HepG2 (cell line): ENCODE measurements around the gene DNAH9. TPM values are rescaled to one million over a fixed set of nuclear protein-coding genes. Genes with fewer than 3 reads are reported as not detected.

Experiments used
- ATAC-seq: fragments of 200-7000 bp; cut with Tn5 transposase; 3 replicates; pipeline ENCODE4 v1.9.1; 2020; ENCODE audit warnings: mild to moderate bottlenecking, moderate library complexity
- BruUV-seq: library from RNA; stranded (reverse); fragments of 400-500 nt; replicated peaks from 2 replicates; lab custom pipeline; 2021; lab: Mats Ljungman, UMichigan
- CTCF ChIA-PET: fragments of 300-600 bp; formaldehyde crosslinking; extraction: SDS; loops from one replicate; lab custom pipeline; 2021; ENCODE audit warnings: low total read pairs, inconsistent platforms, low intra/inter-chr PET ratio; lab: Yijun Ruan, JAX
- POLR2A ChIA-PET: fragments of 350-600 bp; sonication (Branson Sonifier 250); formaldehyde crosslinking; loops from one replicate; lab custom pipeline; 2020; ENCODE audit warnings: antibody characterized with exemption, inconsistent platforms; lab: Yijun Ruan, JAX
- DNase-seq: peaks from one replicate; pipeline ENCODE4 v3.0.0-alpha.2; 2015; ENCODE audit warnings: low spot score
- FAIRE-seq: peaks from 3 replicates; lab custom pipeline; 2011; peaks lifted over from hg19 to GRCh38; lab: Jason Lieb, UNC
- H2AFZ ChIP-seq: one replicate; pipeline ENCODE4 v1.6.1; 2011; ENCODE audit warnings: low read length, inconsistent platforms
- H3K27ac ChIP-seq: fragments of 300-600 bp; 3 replicates; pipeline ENCODE4 v1.8.0; 2011; ENCODE audit warnings: mixed run types, mild to moderate bottlenecking, mixed read lengths, low read length, inconsistent platforms; ENCODE audit not compliant: insufficient read depth; ENCODE audit errors: extremely low read length
- H3K27me3 ChIP-seq, 2 experiments: fragments of 200-600 bp in 1 of 2; 2 replicates in 1 of 2; 3 replicates in 1 of 2; pipeline versions ENCODE4 v1.6.0 to v1.8.0; 2011; ENCODE audit warnings: low read length in 2 of 2, mild to moderate bottlenecking in 2 of 2, moderate library complexity in 2 of 2, inconsistent platforms in 1 of 2; ENCODE audit not compliant: insufficient read depth in 2 of 2, control insufficient read depth in 1 of 2
- H3K36me3 ChIP-seq, 2 experiments: fragments of 200-600 bp in 1 of 2; replicated peaks in 1 of 2; 2 replicates in 1 of 2; 3 replicates in 1 of 2; pipeline versions ENCODE4 v1.5.1 to v1.8.0; 2011; ENCODE audit warnings: low read length in 2 of 2, inconsistent platforms in 1 of 2; ENCODE audit not compliant: insufficient read depth in 2 of 2, control insufficient read depth in 1 of 2
- H3K4me1 ChIP-seq: 2 replicates; pipeline ENCODE4 v1.5.1; 2012; ENCODE audit warnings: low read length, inconsistent platforms; ENCODE audit not compliant: insufficient read depth
- H3K4me2 ChIP-seq: 2 replicates; pipeline ENCODE4 v1.6.0; 2011; ENCODE audit warnings: low read depth, low read length, inconsistent platforms
- H3K4me3 ChIP-seq, 3 experiments: fragments of 200-600 bp in 1 of 3; sonication (generic), shearing (Covaris generic) in 1 of 3; replicated peaks in 1 of 3; 2 replicates each; pipeline ENCODE4 v1.5.1; 2011 to 2016; ENCODE audit warnings: low read length in 3 of 3, inconsistent platforms in 2 of 3, low read depth in 2 of 3, mild to moderate bottlenecking in 2 of 3, control low read depth in 1 of 3, mixed read lengths in 1 of 3; ENCODE audit not compliant: insufficient read depth in 1 of 3
- H3K79me2 ChIP-seq: one replicate; pipeline ENCODE4 v1.6.1; 2011; ENCODE audit warnings: low read length, inconsistent platforms; ENCODE audit not compliant: insufficient read depth
- H3K9ac ChIP-seq: 2 replicates; pipeline ENCODE4 v1.6.0; 2011; ENCODE audit warnings: mild to moderate bottlenecking, low read depth, low read length, inconsistent platforms; ENCODE audit not compliant: insufficient read depth
- H3K9me3 ChIP-seq: 2 replicates; pipeline ENCODE4 v1.5.1; 2012; ENCODE audit warnings: mild to moderate bottlenecking, low read length
- H4K20me1 ChIP-seq: 2 replicates; pipeline ENCODE4 v1.6.0; 2011; ENCODE audit warnings: inconsistent platforms, mild to moderate bottlenecking, low read length, moderate library complexity; ENCODE audit not compliant: insufficient read depth
- DPF2 ChIP-seq: sonication (generic); formaldehyde crosslinking; IDR thresholded peaks from 2 replicates; pipeline ENCODE4 v1.4.0; 2020; ENCODE audit warnings: mild to moderate bottlenecking, low read depth, missing genetic modification reagents, borderline replicate concordance
- E2F5 ChIP-seq: sonication (generic); formaldehyde crosslinking; conservative IDR thresholded peaks from 2 replicates; pipeline ENCODE4 v1.4.0; 2020; ENCODE audit warnings: missing genetic modification reagents
- MED1 ChIP-seq: sonication (generic); formaldehyde crosslinking; IDR thresholded peaks from 2 replicates; pipeline ENCODE4 v1.4.0; 2020; ENCODE audit warnings: missing genetic modification reagents
- MEF2D ChIP-seq: sonication (generic); formaldehyde crosslinking; IDR thresholded peaks from 2 replicates; pipeline ENCODE4 v1.5.1; 2020; ENCODE audit warnings: mild to moderate bottlenecking, missing genetic modification reagents
- MIXL1 ChIP-seq: IDR thresholded peaks from 2 replicates; pipeline ENCODE4 v1.6.1; 2016
- MXD3 ChIP-seq: IDR thresholded peaks from 2 replicates; pipeline ENCODE4 v1.6.1; 2016; ENCODE audit warnings: mild to moderate bottlenecking, missing biosample characterization, missing genetic modification reagents
- NR2F6 ChIP-seq, 2 experiments: IDR thresholded peaks; 2 replicates each; pipeline ENCODE4 v1.6.1; 2016; ENCODE audit warnings: antibody characterized with exemption in 1 of 2, mild to moderate bottlenecking in 1 of 2
- PRMT3 ChIP-seq: sonication (generic); formaldehyde crosslinking; IDR thresholded peaks from 2 replicates; pipeline ENCODE4 v1.8.1; 2022; ENCODE audit warnings: low read depth, mild to moderate bottlenecking, moderate library complexity, missing genetic modification reagents, borderline replicate concordance
- SNAI1 ChIP-seq: sonication (generic); formaldehyde crosslinking; IDR thresholded peaks from 2 replicates; pipeline ENCODE4 v1.5.0; 2020; ENCODE audit warnings: mild to moderate bottlenecking, missing genetic modification reagents, borderline replicate concordance
- TAF15 ChIP-seq: fragments of 200-400 bp; formaldehyde crosslinking; IDR thresholded peaks from one replicate; pipeline ENCODE4 v1.6.1; 2018; ENCODE audit warnings: mild to moderate bottlenecking, low read depth, low read length; ENCODE audit not compliant: poor library complexity, severe bottlenecking
- ZFAT ChIP-seq: sonication (generic); formaldehyde crosslinking; conservative IDR thresholded peaks from 2 replicates; pipeline ENCODE4 v1.8.1; 2023; ENCODE audit warnings: missing genetic modification reagents, inconsistent platforms
- ZNF558 ChIP-seq: sonication (generic); formaldehyde crosslinking; IDR thresholded peaks from 2 replicates; pipeline ENCODE4 v1.9.0; 2022; ENCODE audit warnings: mild to moderate bottlenecking, missing genetic modification reagents, borderline replicate concordance
- ZNF687 ChIP-seq: sonication (generic); formaldehyde crosslinking; IDR thresholded peaks from 2 replicates; pipeline ENCODE4 v1.5.1; 2020; ENCODE audit warnings: mild to moderate bottlenecking, missing genetic modification reagents, moderate library complexity
- ZNF816 ChIP-seq: sonication (generic); formaldehyde crosslinking; IDR thresholded peaks from 2 replicates; pipeline ENCODE4 v1.8.0; 2022; ENCODE audit warnings: missing genetic modification reagents, mild to moderate bottlenecking, borderline replicate concordance
- WGBS: methylation state at CpG from one replicate; pipeline ENCODE4 v1.1.6; 2017; ENCODE audit warnings: low lambda C conversion rate; 5-methylcytosine and 5-hydroxymethylcytosine counted together
- in situ Hi-C: cut with HindIII; loops from 2 replicates; pipeline ENCODE4 v1.10.0; 2017; ENCODE audit warnings: low pct_unique_long_range_greater_than_20kb; ENCODE audit not compliant: extremely low pct_ligation_motif_present
- intact Hi-C: fragments of 100-400 bp; cut with micrococcal nuclease; formaldehyde crosslinking; loops from one replicate; pipeline ENCODE4 v1.10.0; 2022; ENCODE audit not compliant: unreplicated experiment
- polyA plus RNA-seq, 8 experiments: library from polyadenylated mRNA; depleted of rRNA in 3 of 8; stranded (reverse) in 7 of 8; unstranded in 1 of 8; fragments of >200 nt; fragmentation: Illumina TruSeq in 4 of 8; extraction: Trizol in 4 of 8; gene quantifications; 2 replicates each; pipeline versions ENCODE4 v1.2.1 to v1.2.3, GENCODE V29; 2011 to 2016; ENCODE audit warnings: low read depth in 4 of 8, missing spikeins in 1 of 8, mixed read lengths in 1 of 8; ENCODE audit not compliant: insufficient read depth in 1 of 8
- total RNA-seq, 5 experiments: library from RNA; depleted of rRNA; stranded (reverse); fragments of >200 nt; fragmentation: Illumina TruSeq; extraction: Trizol; gene quantifications; 2 replicates each; pipeline ENCODE4 v1.2.3, GENCODE V29; 2016; ENCODE audit warnings: low read depth in 1 of 5
- TF ChIP-seq, protein P1 (sequence below): sonication (generic); formaldehyde crosslinking; conservative IDR thresholded peaks from 2 replicates; pipeline ENCODE4 v1.4.0; 2020; ENCODE audit warnings: missing genetic modification reagents
- TF ChIP-seq, protein P2 (sequence below): sonication (generic); formaldehyde crosslinking; IDR thresholded peaks from 2 replicates; pipeline ENCODE4 v1.5.0; 2020; ENCODE audit warnings: mild to moderate bottlenecking, missing genetic modification reagents

DNAH9 gene
- total and polyA plus RNA-seq, 2 of the 13 experiments (the other 11 are each of a cell fraction or from before 2014, with no cell fraction given) = not detected

DNA sequence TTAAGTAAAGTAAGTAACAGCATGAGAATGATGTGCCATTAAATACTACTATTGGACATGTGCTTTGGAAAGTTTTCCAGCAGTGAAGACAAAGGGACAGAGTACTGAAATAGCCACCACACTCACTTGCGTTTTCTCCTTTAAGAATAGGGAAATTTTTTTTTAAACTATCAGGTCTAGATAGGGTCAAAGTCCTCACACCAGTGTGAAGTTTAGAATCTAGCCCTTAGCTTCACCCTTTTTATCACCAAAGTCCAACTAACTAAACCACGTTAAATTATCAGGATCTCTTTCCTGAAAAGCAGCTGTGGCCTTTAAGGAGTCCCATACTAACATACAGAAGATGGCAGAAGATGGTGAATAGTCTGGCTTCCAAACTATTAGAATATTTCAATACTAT lies 218.1 kb downstream of the DNAH9 start:
- 20% methylated on average over 2 of the region's 2 CpGs for WGBS
- TF ChIP-seq E2F5 (CRISPR knock-in tag) = no peak
- no peak for TF ChIP-seq ZNF687 (CRISPR knock-in tag)
- TF ChIP-seq ZFAT = no peak
- no peak for TF ChIP-seq ZNF558
- TF ChIP-seq, protein P1, sequence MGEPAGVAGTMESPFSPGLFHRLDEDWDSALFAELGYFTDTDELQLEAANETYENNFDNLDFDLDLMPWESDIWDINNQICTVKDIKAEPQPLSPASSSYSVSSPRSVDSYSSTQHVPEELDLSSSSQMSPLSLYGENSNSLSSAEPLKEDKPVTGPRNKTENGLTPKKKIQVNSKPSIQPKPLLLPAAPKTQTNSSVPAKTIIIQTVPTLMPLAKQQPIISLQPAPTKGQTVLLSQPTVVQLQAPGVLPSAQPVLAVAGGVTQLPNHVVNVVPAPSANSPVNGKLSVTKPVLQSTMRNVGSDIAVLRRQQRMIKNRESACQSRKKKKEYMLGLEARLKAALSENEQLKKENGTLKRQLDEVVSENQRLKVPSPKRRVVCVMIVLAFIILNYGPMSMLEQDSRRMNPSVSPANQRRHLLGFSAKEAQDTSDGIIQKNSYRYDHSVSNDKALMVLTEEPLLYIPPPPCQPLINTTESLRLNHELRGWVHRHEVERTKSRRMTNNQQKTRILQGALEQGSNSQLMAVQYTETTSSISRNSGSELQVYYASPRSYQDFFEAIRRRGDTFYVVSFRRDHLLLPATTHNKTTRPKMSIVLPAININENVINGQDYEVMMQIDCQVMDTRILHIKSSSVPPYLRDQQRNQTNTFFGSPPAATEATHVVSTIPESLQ (CRISPR knock-in tag) = no peak
- TF ChIP-seq TAF15 = no peak
- no peak for TF ChIP-seq MIXL1
- no peak for TF ChIP-seq DPF2
- no peak for TF ChIP-seq ZNF816 (CRISPR knock-in tag)
- TF ChIP-seq MEF2D = no peak
- TF ChIP-seq MXD3 (CRISPR knock-in tag) = no peak
- TF ChIP-seq, protein P2, sequence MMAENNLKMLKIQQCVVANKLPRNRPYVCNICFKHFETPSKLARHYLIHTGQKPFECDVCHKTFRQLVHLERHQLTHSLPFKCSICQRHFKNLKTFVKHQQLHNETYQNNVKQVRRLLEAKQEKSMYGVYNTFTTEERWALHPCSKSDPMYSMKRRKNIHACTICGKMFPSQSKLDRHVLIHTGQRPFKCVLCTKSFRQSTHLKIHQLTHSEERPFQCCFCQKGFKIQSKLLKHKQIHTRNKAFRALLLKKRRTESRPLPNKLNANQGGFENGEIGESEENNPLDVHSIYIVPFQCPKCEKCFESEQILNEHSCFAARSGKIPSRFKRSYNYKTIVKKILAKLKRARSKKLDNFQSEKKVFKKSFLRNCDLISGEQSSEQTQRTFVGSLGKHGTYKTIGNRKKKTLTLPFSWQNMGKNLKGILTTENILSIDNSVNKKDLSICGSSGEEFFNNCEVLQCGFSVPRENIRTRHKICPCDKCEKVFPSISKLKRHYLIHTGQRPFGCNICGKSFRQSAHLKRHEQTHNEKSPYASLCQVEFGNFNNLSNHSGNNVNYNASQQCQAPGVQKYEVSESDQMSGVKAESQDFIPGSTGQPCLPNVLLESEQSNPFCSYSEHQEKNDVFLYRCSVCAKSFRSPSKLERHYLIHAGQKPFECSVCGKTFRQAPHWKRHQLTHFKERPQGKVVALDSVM (CRISPR knock-in tag) = no peak
- TF ChIP-seq SNAI1 = no peak
- no peak for TF ChIP-seq PRMT3 (CRISPR knock-in tag)
- TF ChIP-seq MED1 (CRISPR knock-in tag) = no peak
- no peak for TF ChIP-seq NR2F6 (IDR thresholded peaks at IDR 0.05)
- TF ChIP-seq NR2F6 (CRISPR knock-in tag; IDR thresholded peaks at IDR 0.05) = no peak

More for the DNA sequence above, 218.1 kb downstream of the DNAH9 start:
- Histone ChIP-seq H3K4me1 (no peaks in the 10 kb centered on the region), H3K4me2 (no peak overlapping the region), H3K36me3 (no peaks in the 10 kb centered on the region), H4K20me1 (no peaks in the 10 kb centered on the region), H3K9ac (no peak overlapping the region), H3K4me3 (no peak overlapping the region), H3K27me3 (no peaks in the 10 kb centered on the region; a peak in 1 of 5 replicates), H3K79me2 (no peaks in the 10 kb centered on the region), H2AFZ (no peak overlapping the region), H3K9me3 (no peaks in the 10 kb centered on the region), H3K27ac (no peak overlapping the region)
- in situ Hi-C loops = no loop called here
- DNase-seq = no peak
- no TSS peak for BruUV-seq
- CTCF ChIA-PET = no interaction called here
- no peak for ATAC-seq
- intact Hi-C loops = no loop called here
- POLR2A ChIA-PET = no interaction called here
- FAIRE-seq = no peak
